ENCODE measurements around the gene DOCK7. TPM values are rescaled to one million over a fixed set of nuclear protein-coding genes. Genes with fewer than 3 reads are reported as not detected.
A peak's percentile ranks its signal among the peaks of the same experiment; 100 is the strongest.

Gene DOCK7
- total RNA-seq, 3 donors from 2014 or later = 40.4 to 53.7 (median 41.9) TPM

- TF ChIP-seq CTCF (IDR thresholded peaks at IDR 0.05) = no peak
- ATAC-seq (no peak), DNase-seq (no peak)
- Histone ChIP-seq H3K9me3 (no peaks in the 10 kb centered on the region), H3K4me3 (no peak within 1 kb of the TSS), H3K36me3 (ENCODE audit: low read depth) (no peaks in the 10 kb centered on the region), H3K4me1 (ENCODE audit: low read depth) (no peaks in the 10 kb centered on the region)
- intact Hi-C loops (cut with DNase I, micrococcal nuclease) = no loop called here
These were observed 90.9 kb downstream of the DOCK7 start, which contains the start of gene ANGPTL3 for GRCh38 chr1:62597281-62597680. TSS of gene ANGPTL3 (plus strand) at chr1:62597520. CDS start at chr1:62597567, 47 bp downstream.

GRCh38 chr1:62595647-62596046 lies 92.5 kb downstream of the DOCK7 start:
- H3K9me3 ChIP-seq = no peaks in the 10 kb centered on the region
- intact Hi-C loops (cut with DNase I, micrococcal nuclease) = no loop called here
- no peaks in the 10 kb centered on the region for H3K4me1 ChIP-seq (ENCODE audit: low read depth)
- no peak overlapping the region for H3K4me3 ChIP-seq
- no peak for ATAC-seq
- TF ChIP-seq CTCF (IDR thresholded peaks at IDR 0.05) = no peak
- H3K36me3 ChIP-seq (ENCODE audit: low read depth) = no peaks in the 10 kb centered on the region
- no peak for DNase-seq

GRCh38 chr1:62593825-62594394 lies 94.3 kb downstream of the DOCK7 start:
- TF ChIP-seq CTCF (IDR thresholded peaks at IDR 0.05) = no peak
- H3K36me3 ChIP-seq (ENCODE audit: low read depth) = no peaks in the 10 kb centered on the region
- ATAC-seq (no peak), DNase-seq (no peak)
- intact Hi-C loops (cut with DNase I, micrococcal nuclease) = no loop called here
- H3K9me3 ChIP-seq = no peaks in the 10 kb centered on the region
- no peak overlapping the region for H3K4me3 ChIP-seq
- H3K4me1 ChIP-seq (ENCODE audit: low read depth) = no peaks in the 10 kb centered on the region

- TF ChIP-seq CTCF (IDR thresholded peaks at IDR 0.05) = no peak
- no peaks in the 10 kb centered on the region for H3K36me3 ChIP-seq (ENCODE audit: low read depth)
- DNase-seq = no peak
- no peak overlapping the region for H3K4me3 ChIP-seq
- H3K4me1 ChIP-seq (ENCODE audit: low read depth) = no peaks in the 10 kb centered on the region
- intact Hi-C loops (cut with DNase I, micrococcal nuclease) = no loop called here
- ATAC-seq = no peak
- H3K9me3 ChIP-seq = no peaks in the 10 kb centered on the region
These were observed 97.2 kb downstream of the DOCK7 start for GRCh38 chr1:62590970-62591368.

- H3K36me3 ChIP-seq (ENCODE audit: low read depth) = no peaks in the 10 kb centered on the region
- no peaks in the 10 kb centered on the region for H3K4me1 ChIP-seq (ENCODE audit: low read depth)
- TF ChIP-seq CTCF (IDR thresholded peaks at IDR 0.05) = no peak
- no peaks in the 10 kb centered on the region for H3K9me3 ChIP-seq
- ATAC-seq (peak; percentile 32), DNase-seq (no peak)
- no peak overlapping the region for H3K4me3 ChIP-seq
- intact Hi-C loops (cut with DNase I, micrococcal nuclease) = no loop called here
These were observed 97.8 kb downstream of the DOCK7 start for GRCh38 chr1:62590255-62590969.

Measured in mucosa of descending colon (tissue), 3 donors.